HG03342 (cell line): Measurements from ENCODE around the gene SUFU.

Source experiments
- ATAC-seq: cut with Tn5 transposase; IDR thresholded peaks from one replicate; pipeline ENCODE4 v1.9.1; 2021; ENCODE audit warnings: mild to moderate bottlenecking, moderate library complexity; ENCODE audit not compliant: unreplicated experiment

Gene SUFU

GRCh38 chr10:102631525-102632393, 128.0 kb downstream of the SUFU start:
- no peak for ATAC-seq

DNA sequence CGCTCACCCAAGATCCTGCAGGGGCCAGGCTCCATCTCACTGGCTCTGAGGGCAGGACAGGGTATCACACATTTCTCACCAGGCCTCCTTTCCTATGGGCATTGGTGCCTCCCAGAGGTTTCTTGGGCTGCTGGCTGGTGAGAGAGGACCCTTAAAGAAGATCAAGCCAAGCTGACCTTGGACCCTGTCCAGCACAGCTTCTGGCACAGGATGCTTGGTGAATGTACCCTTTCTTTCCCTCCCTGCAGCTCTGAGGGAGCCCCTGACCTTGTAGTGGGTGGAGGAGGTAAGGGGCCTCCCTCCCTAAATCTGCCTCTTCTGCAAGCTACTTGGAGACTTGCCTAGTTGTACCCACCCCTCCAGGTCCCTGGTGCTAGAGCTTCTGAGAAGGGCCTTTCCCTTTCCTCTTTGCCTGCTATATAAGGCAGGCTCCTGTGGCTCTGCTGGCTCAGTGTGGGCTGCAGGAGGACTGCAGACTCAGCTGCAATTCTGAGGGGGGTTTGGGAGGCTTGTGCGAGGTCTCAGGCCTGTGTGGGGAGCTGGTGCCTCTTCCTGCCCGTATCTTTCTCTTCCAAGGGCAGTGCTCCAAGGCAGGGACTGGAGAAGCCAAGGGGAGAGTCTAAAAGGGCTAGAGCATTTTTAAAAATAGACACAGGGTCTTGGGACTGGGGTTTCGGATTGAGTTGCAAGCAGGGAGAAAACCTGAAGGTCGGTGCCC, 128.8 kb downstream of the SUFU start:
- no peak for ATAC-seq

GRCh38 chr10:102633287-102633686, 129.5 kb downstream of the SUFU start:
- ATAC-seq = no peak

- no peak for ATAC-seq
Measured at GRCh38 chr10:102633848-102634247, 130.1 kb downstream of the SUFU start.

GRCh38 chr10:102634686-102635085, 130.9 kb downstream of the SUFU start:
- no peak for ATAC-seq

GRCh38 chr10:102635377-102635776, 131.6 kb downstream of the SUFU start:
- no peak for ATAC-seq

- ATAC-seq = no peak
Measured at GRCh38 chr10:102639537-102639936, 135.8 kb downstream of the SUFU start.

GRCh38 chr10:102641402-102641801, 137.6 kb downstream of the SUFU start:
- no peak for ATAC-seq

DNA sequence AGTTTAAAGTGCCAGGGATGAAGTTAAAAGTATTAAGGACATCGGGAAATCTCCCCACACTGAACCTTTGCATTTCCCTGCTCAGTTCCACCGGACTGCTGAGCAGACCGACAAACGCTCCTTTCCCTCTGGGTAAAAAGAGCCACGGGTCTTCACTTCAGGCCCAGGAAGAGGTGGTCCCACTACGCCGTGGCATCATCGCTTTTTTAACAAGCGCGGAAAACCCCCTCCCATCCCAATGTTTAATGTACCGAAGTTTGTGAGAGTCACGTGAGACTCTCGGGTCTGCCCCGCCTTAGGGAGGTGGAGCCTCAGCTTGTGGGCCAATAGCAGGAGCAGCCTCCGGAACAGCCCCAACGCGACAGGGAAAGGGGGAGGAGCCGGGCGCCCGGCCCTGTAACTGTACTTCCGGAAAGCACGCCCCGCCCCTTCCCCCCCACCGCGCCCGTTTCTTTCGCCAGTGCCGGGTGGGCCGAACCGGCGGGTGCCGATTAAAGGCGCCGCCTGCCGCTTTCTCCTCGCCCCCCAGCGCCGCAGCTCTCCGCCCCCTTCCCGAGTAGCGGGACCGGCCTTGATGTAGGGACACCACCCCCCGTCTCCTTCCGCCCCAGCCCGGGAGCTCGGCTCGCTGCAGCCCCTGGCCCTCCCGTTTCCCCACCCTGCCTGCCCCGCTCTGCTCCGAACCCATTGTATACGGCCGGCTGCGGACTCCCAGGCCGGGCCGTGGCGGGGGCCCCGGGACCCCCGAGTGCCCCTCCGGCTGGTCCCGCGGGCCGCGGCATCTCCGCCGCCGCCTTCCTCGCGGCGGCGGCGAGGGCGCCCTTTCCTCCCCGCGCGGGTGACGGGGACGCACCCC, 138.3 kb downstream of the SUFU start:
- ATAC-seq = peak; percentile 47

GRCh38 chr10:102642736-102643335, 139.1 kb downstream of the SUFU start:
- ATAC-seq = no peak

- no peak for ATAC-seq
Measured at GRCh38 chr10:102643336-102644065, 139.7 kb downstream of the SUFU start.

GRCh38 chr10:102644066-102644645, 140.4 kb downstream of the SUFU start, which contains the start of gene TRIM8:
Gene TRIM8 (plus strand): TSS chr10:102644479. CDS start chr10:102644618, 139 bp downstream.
- ATAC-seq = no peak

- ATAC-seq = peak; percentile 13
Measured at GRCh38 chr10:102644646-102645387, 141.0 kb downstream of the SUFU start.

DNA sequence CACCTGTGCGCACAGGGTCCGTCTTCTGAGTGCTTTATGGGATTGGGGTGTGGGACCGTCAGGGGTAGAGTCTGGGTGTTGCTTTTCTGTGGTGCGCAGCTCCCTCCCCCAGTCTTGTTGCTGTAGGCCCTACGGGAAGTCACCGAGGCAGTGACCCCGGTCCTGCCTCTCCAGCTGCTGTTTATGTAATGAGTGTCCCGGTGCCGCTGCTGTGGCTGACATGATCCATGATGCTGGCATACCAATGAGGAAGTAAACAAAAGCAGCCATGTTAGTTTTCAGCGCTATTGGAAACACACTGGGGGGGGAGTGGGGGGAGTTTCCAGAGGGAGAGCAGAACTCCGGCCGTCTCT, 141.6 kb downstream of the SUFU start:
- ATAC-seq = no peak

- peak; percentile 34 for ATAC-seq
Measured at GRCh38 chr10:102645741-102646609, 142.2 kb downstream of the SUFU start.

GRCh38 chr10:102646610-102647442, 143.1 kb downstream of the SUFU start:
- no peak for ATAC-seq
